GM13977 (cell line): ENCODE measurements around the gene PLEKHH2.

Experiments
- DNase-seq: peaks from one replicate; pipeline ENCODE4 v3.0.0; 2012; ENCODE audit warnings: low spot score
- CTCF ChIP-seq: IDR thresholded peaks from 2 replicates; pipeline ENCODE4 v1.5.1; 2012; ENCODE audit warnings: mild to moderate bottlenecking, control low read depth; ENCODE audit not compliant: insufficient read depth; ENCODE audit errors: extremely low read depth, missing control alignments
- in situ Hi-C: fragments of 300-500 bp; cut with MboI; formaldehyde crosslinking; loops from one replicate; pipeline ENCODE4 v1.12.0; 2022; ENCODE audit warnings: low sequenced_read_pairs, low pct_unique_long_range_greater_than_20kb, mixed read lengths, inconsistent platforms; ENCODE audit not compliant: unreplicated experiment

Gene PLEKHH2

GRCh38 chr2:43699761-43700160 lies 62.7 kb downstream of the PLEKHH2 start:
- in situ Hi-C loops: no loop called here
- DNase-seq: no peak
- no peak for TF ChIP-seq CTCF

- in situ Hi-C loops: no loop called here
- no peak for DNase-seq
- TF ChIP-seq CTCF: no peak
These were observed 64.1 kb downstream of the PLEKHH2 start for GRCh38 chr2:43701111-43701510.

- in situ Hi-C loops: no loop called here
- TF ChIP-seq CTCF: no peak
- no peak for DNase-seq
These were observed 70.4 kb downstream of the PLEKHH2 start for GRCh38 chr2:43707255-43708015.

GRCh38 chr2:43708178-43708577 lies 71.1 kb downstream of the PLEKHH2 start:
- in situ Hi-C loops: no loop called here
- DNase-seq: no peak
- TF ChIP-seq CTCF: no peak

GRCh38 chr2:43708891-43709290 lies 71.8 kb downstream of the PLEKHH2 start:
- in situ Hi-C loops: no loop called here
- DNase-seq: no peak
- TF ChIP-seq CTCF: no peak

GRCh38 chr2:43710866-43711265 lies 73.8 kb downstream of the PLEKHH2 start:
- DNase-seq: no peak
- in situ Hi-C loops: no loop called here
- no peak for TF ChIP-seq CTCF
